22Rv1 (cell line): ENCODE measurements around the gene COL5A1.

ENCODE experiments used
- CTCF ChIP-seq: fragments of 450-650 bp; IDR thresholded peaks from 2 replicates; pipeline ENCODE4 v1.5.1; 2017; ENCODE audit warnings: mild to moderate bottlenecking
- ZFX ChIP-seq: fragments of 450-650 bp; IDR thresholded peaks from 2 replicates; pipeline ENCODE4 v1.6.1; 2017; ENCODE audit warnings: antibody characterized with exemption, borderline replicate concordance

- TF ChIP-seq CTCF (no peak), ZFX (no peak)
Observed at GRCh38 chr9:134624137-134624591, 17.4 kb upstream of the COL5A1 start.
